Kidney tubule cell (primary cell): ENCODE results near the gene TMEM270.
"Not testable (repeated sequence)": the region's sequence is repeated elsewhere in the genome, so short reads cannot be mapped to it uniquely, and the experiment has no call there.

ENCODE experiments used
- DNase-seq: peaks from one replicate; pipeline ENCODE4 v3.0.0-alpha.2; 2018; ENCODE audit warnings: low spot score

The TMEM270 gene

GRCh38 chr7:73858807-73859206 lies 2.2 kb upstream of the TMEM270 start:
- DNase-seq, result peak; percentile 17

- DNase-seq, result no peak
Measured at GRCh38 chr7:73861305-73861704, 346 bp downstream of the TMEM270 start.

DNA sequence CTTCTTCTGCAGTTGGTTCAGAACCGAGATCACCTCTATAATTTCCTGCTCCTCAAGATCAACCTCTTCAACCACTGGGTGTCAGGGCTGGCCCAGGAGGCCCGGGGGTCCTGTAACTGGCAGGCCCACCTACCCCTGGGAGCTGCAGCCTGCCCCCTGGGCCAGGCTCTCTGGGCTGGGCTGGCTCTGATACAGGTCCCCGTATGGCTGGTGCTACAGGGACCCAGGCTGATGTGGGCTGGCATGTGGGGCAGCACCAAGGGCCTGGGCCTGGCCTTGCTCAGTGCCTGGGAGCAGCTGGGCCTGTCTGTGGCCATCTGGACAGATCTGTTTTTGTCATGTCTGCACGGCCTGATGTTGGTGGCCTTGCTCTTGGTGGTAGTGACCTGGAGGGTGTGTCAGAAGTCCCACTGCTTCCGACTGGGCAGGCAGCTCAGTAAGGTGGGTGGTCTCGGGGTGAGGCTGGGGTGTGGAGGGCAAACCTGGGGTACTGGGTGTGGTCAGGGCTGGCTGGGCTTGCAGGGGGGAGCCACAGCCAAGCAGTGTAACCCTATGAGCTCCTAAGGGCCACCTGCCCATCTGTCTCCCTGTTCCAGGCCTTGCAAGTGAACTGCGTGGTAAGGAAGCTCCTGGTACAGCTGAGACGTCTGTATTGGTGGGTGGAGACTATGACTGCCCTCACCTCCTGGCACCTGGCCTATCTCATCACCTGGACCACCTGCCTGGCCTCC lies 4.2 kb downstream of the TMEM270 start:
- no peak for DNase-seq

GRCh38 chr7:73865738-73866445 lies 4.9 kb downstream of the TMEM270 start:
- DNase-seq, result peak; percentile 61

GRCh38 chr7:73866446-73866767 lies 5.4 kb downstream of the TMEM270 start:
- DNase-seq, result no peak

GRCh38 chr7:73869011-73869798 lies 8.2 kb downstream of the TMEM270 start:
- DNase-seq, result no peak

- no peak for DNase-seq
Measured at GRCh38 chr7:73870041-73870492, 9.1 kb downstream of the TMEM270 start.

- no peak for DNase-seq
Measured at GRCh38 chr7:73871163-73872011, 10.4 kb downstream of the TMEM270 start.

DNA sequence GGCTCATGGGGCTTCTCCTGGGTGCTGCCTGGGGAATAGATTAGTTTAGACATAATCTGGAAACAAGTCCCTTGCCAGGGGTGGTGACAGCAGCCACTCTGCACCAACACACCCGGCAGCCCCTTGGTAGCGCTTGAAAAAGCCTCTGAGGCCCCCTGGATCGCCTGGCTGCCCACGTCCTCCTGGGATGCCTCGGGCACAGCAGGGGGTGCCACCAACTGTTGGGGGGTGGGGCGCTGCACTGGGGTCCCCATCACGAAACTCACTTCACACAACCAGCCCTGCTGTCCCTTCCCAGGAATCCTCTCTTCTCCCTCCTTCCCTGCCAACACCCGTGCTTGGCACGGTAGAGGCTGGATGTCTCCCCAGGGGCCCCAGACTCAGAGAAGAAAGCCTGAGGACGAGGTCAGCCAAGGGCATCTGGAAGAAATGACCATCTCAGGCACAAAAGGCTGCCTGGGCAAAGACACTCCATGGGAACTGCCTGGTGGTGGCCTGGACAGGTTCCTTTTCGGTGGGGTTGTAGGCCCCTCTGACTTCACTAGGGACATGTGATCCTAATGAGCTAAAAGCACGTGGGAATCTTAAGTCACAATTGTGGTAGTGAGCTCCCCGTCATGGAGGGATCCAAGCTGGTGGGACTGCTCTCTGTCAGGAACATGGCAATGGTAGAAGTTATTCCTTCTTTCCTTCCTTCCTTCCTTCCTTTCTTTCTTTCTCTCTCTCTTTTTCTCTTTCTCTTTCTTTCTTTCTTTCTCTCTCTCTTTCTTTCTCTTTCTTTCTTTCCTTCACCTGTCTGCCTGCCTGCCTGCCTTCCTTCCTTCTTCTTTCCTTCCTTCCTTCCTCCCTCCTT lies 11.3 kb downstream of the TMEM270 start:
- no peak for DNase-seq

DNA sequence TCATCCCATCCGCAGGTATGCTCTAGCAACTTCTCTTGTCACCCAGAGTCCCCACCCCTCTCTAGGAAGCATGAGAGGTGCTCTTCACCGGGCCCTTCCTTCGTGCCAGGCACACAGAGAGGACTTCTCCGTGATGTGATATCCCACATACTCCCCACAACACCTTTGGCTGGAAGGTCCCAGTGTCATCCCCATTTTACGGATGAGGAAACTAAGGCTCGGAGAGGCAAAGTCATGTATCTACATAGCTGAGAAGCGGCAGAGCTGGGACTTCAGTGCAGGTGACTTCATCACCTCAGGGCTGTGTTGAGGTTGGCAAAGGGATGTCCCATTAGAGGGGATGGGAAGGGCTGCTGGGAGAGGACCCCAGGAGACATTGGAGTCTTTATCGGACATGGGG lies 15.4 kb downstream of the TMEM270 start:
- DNase-seq, result no peak

DNA sequence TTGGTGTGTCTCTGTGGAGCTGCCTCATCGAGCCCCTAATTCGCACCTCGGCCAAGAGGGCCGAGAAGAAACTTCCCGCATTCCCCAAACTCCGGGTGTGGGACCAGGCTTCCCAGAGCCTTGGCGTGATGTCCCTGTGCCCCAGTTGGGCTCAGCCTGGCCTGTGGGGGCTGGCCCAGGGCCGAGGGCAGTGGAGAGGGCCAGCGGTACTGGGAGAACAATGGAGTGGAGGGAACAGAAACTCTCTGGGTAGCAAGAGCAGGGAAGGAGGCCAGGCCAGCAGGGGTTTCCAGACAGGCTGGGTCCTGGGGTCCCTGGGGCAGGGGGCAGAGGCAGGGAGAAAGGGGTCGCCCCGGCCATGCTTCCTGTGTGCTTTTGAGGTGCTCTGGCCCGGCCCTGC lies 16.0 kb downstream of the TMEM270 start:
- no peak for DNase-seq

GRCh38 chr7:73879977-73880681 lies 19.2 kb downstream of the TMEM270 start:
- peak; percentile 33 for DNase-seq

GRCh38 chr7:73880755-73881328 lies 19.9 kb downstream of the TMEM270 start:
- DNase-seq, result no peak

DNA sequence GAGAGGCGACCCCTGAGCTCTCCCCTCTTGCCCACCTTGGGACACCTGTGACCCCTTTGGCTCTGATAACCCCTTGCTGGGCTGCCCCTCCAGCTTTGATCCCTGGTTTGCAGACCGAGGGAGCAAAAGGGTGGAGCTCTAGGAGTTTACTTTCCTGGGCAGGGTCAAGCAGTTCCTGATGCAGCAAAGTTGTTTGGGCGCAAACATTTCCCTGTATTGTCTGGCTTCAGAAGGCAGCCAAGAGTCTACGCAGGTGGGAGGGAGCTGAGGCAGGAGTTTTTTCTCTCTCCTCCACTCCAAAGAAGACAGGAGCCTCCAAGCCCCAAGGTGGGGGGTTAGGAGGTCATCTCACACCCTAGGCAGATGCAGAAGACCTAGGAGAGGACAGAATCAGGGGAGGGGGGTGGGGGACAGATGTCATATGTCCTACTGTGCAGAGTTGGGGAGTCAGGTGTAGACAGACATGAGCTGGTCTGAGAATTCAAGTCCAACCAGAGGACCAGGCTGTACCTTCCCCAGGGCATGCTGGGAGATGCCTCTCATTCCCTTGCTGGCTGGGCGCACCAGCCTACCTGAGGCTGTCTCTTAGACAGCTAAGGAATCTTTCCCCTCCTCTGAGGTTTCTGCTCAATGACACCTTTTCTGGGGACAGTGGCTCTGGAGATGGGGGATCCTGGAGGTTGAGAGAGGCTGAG lies 20.5 kb downstream of the TMEM270 start:
- DNase-seq, result no peak

GRCh38 chr7:73882047-73882402 lies 21.1 kb downstream of the TMEM270 start:
- no peak for DNase-seq

DNA sequence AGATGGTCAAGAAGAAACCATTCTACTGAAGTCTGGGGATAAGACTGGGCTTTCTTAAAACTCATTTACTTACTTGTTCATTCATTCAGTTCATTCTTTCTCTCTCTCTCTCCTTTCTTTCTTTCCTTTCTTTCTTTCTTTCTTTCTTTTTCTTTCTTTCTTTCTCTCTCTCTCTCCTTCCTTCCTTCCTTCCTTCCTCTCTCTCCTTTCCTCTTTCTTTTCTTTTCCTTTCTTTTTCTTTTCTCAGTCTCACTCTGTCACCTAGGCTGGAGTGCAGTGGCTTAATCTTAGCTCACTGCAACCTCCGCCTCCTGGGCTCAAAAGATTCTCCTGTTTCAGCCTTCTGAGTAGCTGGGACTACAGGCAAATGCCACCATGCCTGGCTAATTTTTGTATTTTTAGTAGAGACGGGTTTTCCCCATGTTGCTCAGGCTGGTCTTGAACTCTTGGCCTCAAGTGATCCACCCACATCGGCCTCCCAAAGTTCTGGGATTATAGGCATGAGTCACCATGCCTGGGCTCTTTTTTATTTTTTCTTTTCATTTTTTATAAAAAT lies 24.0 kb downstream of the TMEM270 start:
- not testable (repeated sequence) for DNase-seq

GRCh38 chr7:73885433-73885974 lies 24.5 kb downstream of the TMEM270 start:
- DNase-seq, result no peak

GRCh38 chr7:73885975-73886798 lies 25.2 kb downstream of the TMEM270 start:
- no peak for DNase-seq
